GM21360 (cell line): ENCODE results near the gene FAS.
"Not testable (repeated sequence)": the region's sequence is repeated elsewhere in the genome, so short reads cannot be mapped to it uniquely, and the experiment has no call there.

Source experiments
- ATAC-seq: cut with Tn5 transposase; IDR thresholded peaks from one replicate; pipeline ENCODE4 v1.9.1; 2021; ENCODE audit warnings: mild to moderate bottlenecking, moderate library complexity; ENCODE audit not compliant: unreplicated experiment

The FAS gene

DNA sequence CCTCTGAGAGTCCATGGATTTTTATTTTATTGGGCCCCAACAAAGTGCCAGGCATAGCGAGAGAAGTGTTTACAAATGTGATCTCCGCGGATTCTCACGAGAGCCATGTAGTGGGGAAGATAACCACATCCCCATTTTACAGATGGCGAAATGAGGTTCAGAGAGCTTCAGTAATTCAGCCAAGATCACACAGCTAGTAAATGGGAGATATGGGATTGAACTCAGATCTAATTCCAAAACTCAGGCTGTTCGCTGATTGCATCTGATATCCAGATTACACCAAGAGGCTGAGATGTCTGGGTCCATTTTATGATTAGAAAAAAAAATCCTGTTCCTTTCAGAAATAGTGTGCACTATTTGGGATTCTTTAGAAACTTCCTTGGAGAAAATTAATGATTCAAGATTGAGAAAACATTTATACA lies 1.3 kb downstream of the FAS start:
- no peak for ATAC-seq

DNA sequence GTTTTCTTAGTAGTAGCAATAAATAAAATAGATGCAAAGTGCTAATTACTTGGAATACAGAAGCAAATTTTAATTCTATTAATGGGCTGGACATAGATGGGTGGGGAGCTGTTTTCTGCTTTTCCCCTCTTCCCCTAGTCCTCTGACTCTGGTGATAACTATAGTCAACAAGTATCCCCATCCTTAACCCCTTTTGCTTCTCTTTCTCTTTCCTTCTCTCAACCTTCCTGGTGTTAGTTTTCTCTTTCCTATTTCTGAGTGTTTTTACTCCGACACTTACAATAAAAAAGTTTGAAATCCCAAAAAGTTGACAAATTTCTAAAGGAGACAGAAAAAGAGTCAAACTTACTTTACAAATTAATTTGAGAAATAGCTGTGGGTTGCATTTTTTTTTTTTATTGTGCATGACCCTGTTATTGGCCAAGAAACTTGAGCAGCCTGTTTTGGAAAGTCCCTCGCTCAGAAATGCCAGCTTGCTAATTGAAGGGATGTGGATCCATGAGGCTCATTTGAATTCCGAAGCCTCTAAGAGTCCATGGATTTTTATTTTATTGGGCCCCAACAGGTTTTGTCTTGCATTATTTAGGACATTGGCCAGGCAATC lies 2.4 kb downstream of the FAS start:
- no peak for ATAC-seq

GRCh38 chr10:88994019-88994418 lies 3.4 kb downstream of the FAS start:
- ATAC-seq, result no peak

GRCh38 chr10:88995156-88995876 lies 4.7 kb downstream of the FAS start:
- no peak for ATAC-seq

- no peak for ATAC-seq
Measured at GRCh38 chr10:88996927-88997326, 6.3 kb downstream of the FAS start.

DNA sequence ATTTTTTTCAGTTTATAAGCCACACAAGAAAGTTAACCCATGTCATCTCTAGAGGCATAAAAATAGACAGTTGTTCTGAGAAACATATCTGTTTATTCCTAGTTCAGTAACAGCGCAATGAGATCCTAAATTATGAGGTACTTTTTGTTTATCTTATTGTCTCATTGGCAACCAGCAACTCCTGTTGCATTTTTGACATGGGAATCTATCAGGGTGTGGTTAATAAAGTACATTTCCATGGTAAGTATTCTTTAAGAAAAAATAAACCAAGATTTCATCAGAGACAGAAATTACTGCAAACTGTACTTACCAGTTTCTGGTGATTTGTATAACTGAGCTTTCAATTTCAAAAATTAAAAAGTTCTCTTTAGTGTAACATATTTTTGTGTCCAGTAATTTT lies 9.0 kb downstream of the FAS start:
- no peak for ATAC-seq

DNA sequence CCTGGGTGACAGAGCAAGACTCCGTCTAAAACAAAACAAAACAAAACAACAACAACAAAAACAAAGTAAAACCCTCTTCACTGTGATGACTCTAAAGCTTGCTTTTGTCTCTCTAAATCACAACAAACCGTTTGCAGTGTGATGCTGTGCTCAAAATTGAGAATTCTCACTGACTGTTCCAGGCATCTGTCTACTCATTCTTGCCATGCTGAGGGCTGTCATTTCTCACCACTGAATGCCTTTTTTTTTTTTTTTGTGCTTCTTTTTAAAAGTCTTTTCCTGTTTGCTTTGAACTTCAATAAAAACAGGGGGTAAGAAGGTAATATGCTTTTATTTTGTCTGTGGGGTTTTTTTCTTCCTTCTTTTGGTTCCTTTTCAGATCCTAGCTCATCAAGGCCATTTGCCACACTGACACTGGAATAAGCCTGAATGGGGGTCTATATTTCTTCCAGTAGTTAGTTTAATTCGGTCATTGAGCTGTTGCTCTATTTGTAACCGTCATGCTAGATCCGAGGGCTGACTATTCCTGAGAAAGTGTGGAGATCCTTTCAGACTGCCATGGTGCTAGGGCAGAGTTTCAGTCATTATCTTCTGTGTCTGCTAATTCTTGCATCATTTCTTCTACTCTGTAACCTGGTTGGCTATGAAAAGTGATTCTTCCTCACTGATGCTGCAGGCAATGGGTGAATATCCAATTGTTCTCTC lies 10.6 kb downstream of the FAS start:
- no peak for ATAC-seq

- ATAC-seq, result no peak
Measured at GRCh38 chr10:89001729-89002072, 11.1 kb downstream of the FAS start.

- ATAC-seq, result no peak
Measured at GRCh38 chr10:89002226-89002978, 11.8 kb downstream of the FAS start.

GRCh38 chr10:89003344-89003743 lies 12.7 kb downstream of the FAS start:
- no peak for ATAC-seq

DNA sequence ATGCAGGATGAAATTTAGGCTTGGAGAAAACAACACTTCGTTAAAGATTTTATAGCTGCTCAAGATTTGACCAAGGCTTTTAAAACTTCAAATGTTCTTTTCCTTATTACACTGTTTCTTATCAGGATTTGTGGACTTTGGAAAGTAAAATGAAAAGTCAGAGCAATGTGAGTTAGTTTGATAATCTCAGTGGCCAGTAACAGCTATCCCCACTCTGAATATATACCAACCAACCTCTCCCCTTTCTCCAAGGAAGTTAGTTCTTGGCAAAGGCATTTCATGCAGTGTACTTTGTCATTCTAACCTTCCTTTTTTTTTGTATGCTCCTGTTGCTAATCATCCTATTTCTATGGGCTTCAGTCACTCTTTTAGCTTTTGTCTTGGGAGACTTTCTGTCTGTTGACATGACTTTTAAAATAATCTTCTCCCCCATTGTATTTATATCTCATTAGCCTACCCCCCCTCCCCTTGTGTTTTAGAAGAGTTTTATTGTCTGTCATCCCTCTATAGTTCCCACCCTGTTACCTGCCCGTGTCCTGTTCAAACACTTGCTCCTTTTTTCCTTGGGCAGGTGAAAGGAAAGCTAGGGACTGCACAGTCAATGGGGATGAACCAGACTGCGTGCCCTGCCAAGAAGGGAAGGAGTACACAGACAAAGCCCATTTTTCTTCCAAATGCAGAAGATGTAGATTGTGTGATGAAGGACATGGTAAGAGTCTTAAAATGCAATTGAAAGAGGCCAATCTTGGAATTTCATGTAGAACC lies 16.7 kb downstream of the FAS start:
- ATAC-seq, result no peak

- ATAC-seq, result not testable (repeated sequence)
Measured at GRCh38 chr10:89018700-89019346, 28.2 kb downstream of the FAS start.

GRCh38 chr10:89019569-89020327 lies 29.1 kb downstream of the FAS start:
- no peak for ATAC-seq

GRCh38 chr10:89021526-89021925 lies 30.9 kb downstream of the FAS start:
- ATAC-seq, result not testable (repeated sequence)

- no peak for ATAC-seq
Measured at GRCh38 chr10:89022734-89023133, 32.1 kb downstream of the FAS start.

DNA sequence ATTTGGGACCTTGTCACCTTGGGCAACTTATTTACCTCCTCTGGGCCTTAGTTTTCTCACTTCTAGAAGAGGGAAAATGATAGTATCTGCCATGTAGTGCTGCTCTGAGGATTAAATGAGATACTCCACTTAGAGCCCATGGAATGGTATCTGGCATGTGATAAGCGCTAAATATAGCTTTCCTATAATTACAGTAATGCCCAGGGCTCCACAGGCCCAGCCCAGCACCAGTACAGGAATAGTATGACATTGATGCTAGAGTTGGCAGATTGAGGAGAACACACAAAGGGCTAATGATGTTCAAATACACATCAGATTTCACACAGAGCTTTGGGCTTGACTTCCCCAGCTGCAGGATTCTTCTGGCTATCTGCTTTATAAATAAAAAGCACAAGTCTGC lies 34.9 kb downstream of the FAS start:
- ATAC-seq, result no peak

GRCh38 chr10:89029181-89029580 lies 38.6 kb downstream of the FAS start:
- ATAC-seq, result no peak

- no peak for ATAC-seq
Measured at GRCh38 chr10:89029785-89030437, 39.3 kb downstream of the FAS start.

GRCh38 chr10:89030791-89031190 lies 40.2 kb downstream of the FAS start:
- ATAC-seq, result no peak
